HepG2 (cell line): ENCODE measurements around the gene MGMT. TPM values are rescaled to one million over a fixed set of nuclear protein-coding genes. Genes with fewer than 3 reads are reported as not detected.

Source experiments
- ATAC-seq: fragments of 200-7000 bp; cut with Tn5 transposase; 3 replicates; pipeline ENCODE4 v1.9.1; 2020; ENCODE audit warnings: mild to moderate bottlenecking, moderate library complexity
- BruUV-seq: library from RNA; stranded (reverse); fragments of 400-500 nt; replicated peaks from 2 replicates; lab custom pipeline; 2021; lab: Mats Ljungman, UMichigan
- CTCF ChIA-PET: fragments of 300-600 bp; formaldehyde crosslinking; extraction: SDS; loops from one replicate; lab custom pipeline; 2021; ENCODE audit warnings: low total read pairs, inconsistent platforms, low intra/inter-chr PET ratio; lab: Yijun Ruan, JAX
- POLR2A ChIA-PET: fragments of 350-600 bp; sonication (Branson Sonifier 250); formaldehyde crosslinking; loops from one replicate; lab custom pipeline; 2020; ENCODE audit warnings: antibody characterized with exemption, inconsistent platforms; lab: Yijun Ruan, JAX
- DNase-seq: peaks from one replicate; pipeline ENCODE4 v3.0.0-alpha.2; 2015; ENCODE audit warnings: low spot score
- FAIRE-seq: peaks from 3 replicates; lab custom pipeline; 2011; peaks lifted over from hg19 to GRCh38; lab: Jason Lieb, UNC
- H2AFZ ChIP-seq: one replicate; pipeline ENCODE4 v1.6.1; 2011; ENCODE audit warnings: low read length, inconsistent platforms
- H3K27ac ChIP-seq: fragments of 300-600 bp; 3 replicates; pipeline ENCODE4 v1.8.0; 2011; ENCODE audit warnings: mixed run types, mild to moderate bottlenecking, mixed read lengths, low read length, inconsistent platforms; ENCODE audit not compliant: insufficient read depth; ENCODE audit errors: extremely low read length
- H3K27me3 ChIP-seq, 2 experiments: fragments of 200-600 bp in 1 of 2; 2 replicates in 1 of 2; 3 replicates in 1 of 2; pipeline versions ENCODE4 v1.6.0 to v1.8.0; 2011; ENCODE audit warnings: low read length in 2 of 2, mild to moderate bottlenecking in 2 of 2, moderate library complexity in 2 of 2, inconsistent platforms in 1 of 2; ENCODE audit not compliant: insufficient read depth in 2 of 2, control insufficient read depth in 1 of 2
- H3K36me3 ChIP-seq, 2 experiments: fragments of 200-600 bp in 1 of 2; replicated peaks in 1 of 2; 2 replicates in 1 of 2; 3 replicates in 1 of 2; pipeline versions ENCODE4 v1.5.1 to v1.8.0; 2011; ENCODE audit warnings: low read length in 2 of 2, inconsistent platforms in 1 of 2; ENCODE audit not compliant: insufficient read depth in 2 of 2, control insufficient read depth in 1 of 2
- H3K4me1 ChIP-seq: 2 replicates; pipeline ENCODE4 v1.5.1; 2012; ENCODE audit warnings: low read length, inconsistent platforms; ENCODE audit not compliant: insufficient read depth
- H3K4me2 ChIP-seq: 2 replicates; pipeline ENCODE4 v1.6.0; 2011; ENCODE audit warnings: low read depth, low read length, inconsistent platforms
- H3K4me3 ChIP-seq, 3 experiments: fragments of 200-600 bp in 1 of 3; sonication (generic), shearing (Covaris generic) in 1 of 3; replicated peaks in 1 of 3; 2 replicates each; pipeline ENCODE4 v1.5.1; 2011 to 2016; ENCODE audit warnings: low read length in 3 of 3, inconsistent platforms in 2 of 3, low read depth in 2 of 3, mild to moderate bottlenecking in 2 of 3, control low read depth in 1 of 3, mixed read lengths in 1 of 3; ENCODE audit not compliant: insufficient read depth in 1 of 3
- H3K79me2 ChIP-seq: one replicate; pipeline ENCODE4 v1.6.1; 2011; ENCODE audit warnings: low read length, inconsistent platforms; ENCODE audit not compliant: insufficient read depth
- H3K9ac ChIP-seq: 2 replicates; pipeline ENCODE4 v1.6.0; 2011; ENCODE audit warnings: mild to moderate bottlenecking, low read depth, low read length, inconsistent platforms; ENCODE audit not compliant: insufficient read depth
- H3K9me3 ChIP-seq: 2 replicates; pipeline ENCODE4 v1.5.1; 2012; ENCODE audit warnings: mild to moderate bottlenecking, low read length
- H4K20me1 ChIP-seq: 2 replicates; pipeline ENCODE4 v1.6.0; 2011; ENCODE audit warnings: inconsistent platforms, mild to moderate bottlenecking, low read length, moderate library complexity; ENCODE audit not compliant: insufficient read depth
- MAFK ChIP-seq, 2 experiments: IDR thresholded peaks in 1 of 2; conservative IDR thresholded peaks in 1 of 2; 2 replicates each; pipeline ENCODE4 v1.6.1; 2011; ENCODE audit warnings: improper control_type of control experiment in 2 of 2, low read length in 2 of 2
- PHF8 ChIP-seq: sonication (generic); formaldehyde crosslinking; IDR thresholded peaks from 2 replicates; pipeline ENCODE4 v1.5.0; 2020; ENCODE audit warnings: missing genetic modification reagents
- RNF2 ChIP-seq: fragments of 450-650 bp; conservative IDR thresholded peaks from 2 replicates; pipeline ENCODE4 v1.6.1; 2016; ENCODE audit warnings: low read depth
- SCMH1 ChIP-seq: sonication (generic); formaldehyde crosslinking; IDR thresholded peaks from 2 replicates; pipeline ENCODE4 v1.9.0; 2021; ENCODE audit warnings: missing genetic modification reagents, mild to moderate bottlenecking, borderline replicate concordance
- TAF1 ChIP-seq: sonication (generic); formaldehyde crosslinking; IDR thresholded peaks from 2 replicates; pipeline ENCODE4 v1.4.0; 2020; ENCODE audit warnings: missing genetic modification reagents
- ZBTB38 ChIP-seq: sonication (generic); formaldehyde crosslinking; IDR thresholded peaks from 2 replicates; pipeline ENCODE4 v1.5.1; 2020; ENCODE audit warnings: mild to moderate bottlenecking, missing genetic modification reagents
- ZNF180 ChIP-seq: sonication (generic); formaldehyde crosslinking; IDR thresholded peaks from 2 replicates; pipeline ENCODE4 v1.4.0; 2020; ENCODE audit warnings: low read depth, missing genetic modification reagents, borderline replicate concordance
- ZNF230 ChIP-seq: sonication (generic); formaldehyde crosslinking; IDR thresholded peaks from 2 replicates; pipeline ENCODE4 v1.4.0; 2020; ENCODE audit warnings: mild to moderate bottlenecking, missing genetic modification reagents
- ZNF34 ChIP-seq: sonication (generic); formaldehyde crosslinking; IDR thresholded peaks from 2 replicates; pipeline ENCODE4 v1.4.0; 2020; ENCODE audit warnings: mild to moderate bottlenecking, missing genetic modification reagents, borderline replicate concordance
- ZNF800 ChIP-seq: sonication (generic); formaldehyde crosslinking; IDR thresholded peaks from 2 replicates; pipeline ENCODE4 v1.4.0; 2020; ENCODE audit warnings: missing genetic modification reagents
- WGBS: methylation state at CpG from one replicate; pipeline ENCODE4 v1.1.6; 2017; ENCODE audit warnings: low lambda C conversion rate; 5-methylcytosine and 5-hydroxymethylcytosine counted together
- in situ Hi-C: cut with HindIII; loops from 2 replicates; pipeline ENCODE4 v1.10.0; 2017; ENCODE audit warnings: low pct_unique_long_range_greater_than_20kb; ENCODE audit not compliant: extremely low pct_ligation_motif_present
- intact Hi-C: fragments of 100-400 bp; cut with micrococcal nuclease; formaldehyde crosslinking; loops from one replicate; pipeline ENCODE4 v1.10.0; 2022; ENCODE audit not compliant: unreplicated experiment
- polyA plus RNA-seq, 8 experiments: library from polyadenylated mRNA; depleted of rRNA in 3 of 8; stranded (reverse) in 7 of 8; unstranded in 1 of 8; fragments of >200 nt; fragmentation: Illumina TruSeq in 4 of 8; extraction: Trizol in 4 of 8; gene quantifications; 2 replicates each; pipeline versions ENCODE4 v1.2.1 to v1.2.3, GENCODE V29; 2011 to 2016; ENCODE audit warnings: low read depth in 4 of 8, missing spikeins in 1 of 8, mixed read lengths in 1 of 8; ENCODE audit not compliant: insufficient read depth in 1 of 8
- total RNA-seq, 5 experiments: library from RNA; depleted of rRNA; stranded (reverse); fragments of >200 nt; fragmentation: Illumina TruSeq; extraction: Trizol; gene quantifications; 2 replicates each; pipeline ENCODE4 v1.2.3, GENCODE V29; 2016; ENCODE audit warnings: low read depth in 1 of 5
- TF ChIP-seq, protein P1 (sequence below): fragments of 450-650 bp; IDR thresholded peaks from 2 replicates; pipeline ENCODE4 v1.6.1; 2017; ENCODE audit warnings: mild to moderate bottlenecking

Gene MGMT
- total and polyA plus RNA-seq, 2 of the 13 experiments (the other 11 are each of a cell fraction or from before 2014, with no cell fraction given), result 12.0 to 19.5 TPM

- TF ChIP-seq ZNF180 (CRISPR knock-in tag) (no peak), ZNF34 (no peak)
These were observed 176.2 kb downstream of the MGMT start (continued) for GRCh38 chr10:129643266-129643665.

GRCh38 chr10:129645487-129645886 lies 178.4 kb downstream of the MGMT start:
- ATAC-seq (no peak), DNase-seq (no peak), FAIRE-seq (no peak)
- H3K27ac ChIP-seq, result no peak overlapping the region
- POLR2A ChIA-PET, result no interaction called here
- no TSS peak for BruUV-seq
- no peaks in the 10 kb centered on the region; a peak in 1 of 5 replicates for H3K36me3 ChIP-seq
- H3K27me3 ChIP-seq, result no peaks in the 10 kb centered on the region
- WGBS, result 85% methylated on average over 11 of the region's 11 CpGs
- TF ChIP-seq RNF2 (no peak), MAFK (conservative IDR thresholded peaks at IDR 0.05 in 1 of 2, IDR thresholded peaks at IDR 0.05 in 1 of 2; ENCODE audit: low read length in 2 of 2) (no peak), ZNF800 (CRISPR knock-in tag) (no peak), TAF1 (CRISPR knock-in tag) (no peak), SCMH1 (CRISPR knock-in tag) (no peak), ZBTB38 (no peak), ZNF230 (CRISPR knock-in tag) (no peak), PHF8 (CRISPR knock-in tag) (no peak)
- TF ChIP-seq, protein P1, sequence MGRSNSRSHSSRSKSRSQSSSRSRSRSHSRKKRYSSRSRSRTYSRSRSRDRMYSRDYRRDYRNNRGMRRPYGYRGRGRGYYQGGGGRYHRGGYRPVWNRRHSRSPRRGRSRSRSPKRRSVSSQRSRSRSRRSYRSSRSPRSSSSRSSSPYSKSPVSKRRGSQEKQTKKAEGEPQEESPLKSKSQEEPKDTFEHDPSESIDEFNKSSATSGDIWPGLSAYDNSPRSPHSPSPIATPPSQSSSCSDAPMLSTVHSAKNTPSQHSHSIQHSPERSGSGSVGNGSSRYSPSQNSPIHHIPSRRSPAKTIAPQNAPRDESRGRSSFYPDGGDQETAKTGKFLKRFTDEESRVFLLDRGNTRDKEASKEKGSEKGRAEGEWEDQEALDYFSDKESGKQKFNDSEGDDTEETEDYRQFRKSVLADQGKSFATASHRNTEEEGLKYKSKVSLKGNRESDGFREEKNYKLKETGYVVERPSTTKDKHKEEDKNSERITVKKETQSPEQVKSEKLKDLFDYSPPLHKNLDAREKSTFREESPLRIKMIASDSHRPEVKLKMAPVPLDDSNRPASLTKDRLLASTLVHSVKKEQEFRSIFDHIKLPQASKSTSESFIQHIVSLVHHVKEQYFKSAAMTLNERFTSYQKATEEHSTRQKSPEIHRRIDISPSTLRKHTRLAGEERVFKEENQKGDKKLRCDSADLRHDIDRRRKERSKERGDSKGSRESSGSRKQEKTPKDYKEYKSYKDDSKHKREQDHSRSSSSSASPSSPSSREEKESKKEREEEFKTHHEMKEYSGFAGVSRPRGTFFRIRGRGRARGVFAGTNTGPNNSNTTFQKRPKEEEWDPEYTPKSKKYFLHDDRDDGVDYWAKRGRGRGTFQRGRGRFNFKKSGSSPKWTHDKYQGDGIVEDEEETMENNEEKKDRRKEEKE, result no peak
- no peak overlapping the region for H3K4me2 ChIP-seq
- H3K9ac ChIP-seq, result no peak overlapping the region
- CTCF ChIA-PET, result no interaction called here
- intact Hi-C loops, result no loop called here
- H3K4me1 ChIP-seq, result peaks cover 26% of the 10 kb centered on the region
- H3K79me2 ChIP-seq, result no peaks in the 10 kb centered on the region
- in situ Hi-C loops, result no loop called here
- H3K9me3 ChIP-seq, result no peaks in the 10 kb centered on the region
- H3K4me3 ChIP-seq, result no peak overlapping the region
- no peak overlapping the region for H2AFZ ChIP-seq
- no peaks in the 10 kb centered on the region for H4K20me1 ChIP-seq
